A673 (cell line): ENCODE measurements around the gene LSM11.

Experiments used
- EZH2 ChIP-seq: fragments of 200-600 bp; sonication (generic); IDR thresholded peaks from 2 replicates; pipeline ENCODE4 v1.6.1; 2017; ENCODE audit warnings: borderline replicate concordance, low read depth, mild to moderate bottlenecking, mixed read lengths, antibody characterized with exemption, low read length; ENCODE audit not compliant: poor library complexity, severe bottlenecking
- TF ChIP-seq, protein P1 (sequence below): fragments of 300-800, 200-600 bp; sonication (generic); conservative IDR thresholded peaks from 2 replicates; pipeline ENCODE4 v1.5.1; 2017; ENCODE audit warnings: low read depth, mild to moderate bottlenecking, antibody characterized with exemption, low read length, moderate library complexity, mixed read lengths

GRCh38 chr5:157734436-157734835 lies 9.1 kb upstream of the LSM11 start:
- TF ChIP-seq, protein P1, sequence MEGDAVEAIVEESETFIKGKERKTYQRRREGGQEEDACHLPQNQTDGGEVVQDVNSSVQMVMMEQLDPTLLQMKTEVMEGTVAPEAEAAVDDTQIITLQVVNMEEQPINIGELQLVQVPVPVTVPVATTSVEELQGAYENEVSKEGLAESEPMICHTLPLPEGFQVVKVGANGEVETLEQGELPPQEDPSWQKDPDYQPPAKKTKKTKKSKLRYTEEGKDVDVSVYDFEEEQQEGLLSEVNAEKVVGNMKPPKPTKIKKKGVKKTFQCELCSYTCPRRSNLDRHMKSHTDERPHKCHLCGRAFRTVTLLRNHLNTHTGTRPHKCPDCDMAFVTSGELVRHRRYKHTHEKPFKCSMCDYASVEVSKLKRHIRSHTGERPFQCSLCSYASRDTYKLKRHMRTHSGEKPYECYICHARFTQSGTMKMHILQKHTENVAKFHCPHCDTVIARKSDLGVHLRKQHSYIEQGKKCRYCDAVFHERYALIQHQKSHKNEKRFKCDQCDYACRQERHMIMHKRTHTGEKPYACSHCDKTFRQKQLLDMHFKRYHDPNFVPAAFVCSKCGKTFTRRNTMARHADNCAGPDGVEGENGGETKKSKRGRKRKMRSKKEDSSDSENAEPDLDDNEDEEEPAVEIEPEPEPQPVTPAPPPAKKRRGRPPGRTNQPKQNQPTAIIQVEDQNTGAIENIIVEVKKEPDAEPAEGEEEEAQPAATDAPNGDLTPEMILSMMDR: no peak
- no peak for TF ChIP-seq EZH2
